Suprapubic skin (tissue), 4 donors: Measurements from ENCODE around the gene P2RY8.

Source experiments
- EP300 ChIP-seq: sonication (generic); formaldehyde crosslinking; IDR thresholded peaks from one replicate; pipeline ENCODE4 v1.6.1; 2017; ENCODE audit warnings: antibody characterized with exemption
- POLR2A ChIP-seq, 2 donors: fragments of 450-650 bp; IDR thresholded peaks; one replicate each; pipeline ENCODE4 v1.6.1; 2017; ENCODE audit warnings: antibody characterized with exemption in 2 of 2, mild to moderate bottlenecking in 2 of 2, moderate library complexity in 2 of 2
- POLR2AphosphoS5 ChIP-seq, 3 donors: sonication (generic); formaldehyde crosslinking; IDR thresholded peaks; one replicate each; pipeline ENCODE4 v1.6.1; 2017; ENCODE audit warnings: antibody characterized with exemption in 3 of 3
- TF ChIP-seq, protein P1 (sequence below), 2 donors: fragments of 200-600 bp in 1 of 2; fragments of 450-650 bp in 1 of 2; sonication (generic) in 1 of 2; IDR thresholded peaks; one replicate each; pipeline ENCODE4 v1.5.1; 2016 to 2019; ENCODE audit warnings: antibody characterized with exemption in 2 of 2, mild to moderate bottlenecking in 1 of 2, moderate library complexity in 1 of 2

DNA sequence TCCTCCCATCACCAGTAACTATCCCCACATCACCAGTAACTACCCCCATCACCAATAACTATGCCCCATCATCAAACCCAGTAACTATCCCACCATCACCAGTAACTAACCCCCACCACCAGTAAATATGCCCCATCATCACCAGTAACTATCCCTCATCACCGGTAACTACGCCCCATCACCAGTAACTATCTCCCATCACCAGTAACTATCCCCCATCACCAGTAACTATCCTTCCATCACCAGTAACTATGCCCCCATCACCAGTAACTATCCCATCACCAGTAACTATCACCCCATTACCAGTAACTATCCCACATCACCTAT lies 87.2 kb downstream of the P2RY8 start:
- no peak for TF ChIP-seq POLR2A (IDR thresholded peaks at IDR 0.05)
- TF ChIP-seq POLR2AphosphoS5 (IDR thresholded peaks at IDR 0.05) = no peak
- TF ChIP-seq, protein P1, sequence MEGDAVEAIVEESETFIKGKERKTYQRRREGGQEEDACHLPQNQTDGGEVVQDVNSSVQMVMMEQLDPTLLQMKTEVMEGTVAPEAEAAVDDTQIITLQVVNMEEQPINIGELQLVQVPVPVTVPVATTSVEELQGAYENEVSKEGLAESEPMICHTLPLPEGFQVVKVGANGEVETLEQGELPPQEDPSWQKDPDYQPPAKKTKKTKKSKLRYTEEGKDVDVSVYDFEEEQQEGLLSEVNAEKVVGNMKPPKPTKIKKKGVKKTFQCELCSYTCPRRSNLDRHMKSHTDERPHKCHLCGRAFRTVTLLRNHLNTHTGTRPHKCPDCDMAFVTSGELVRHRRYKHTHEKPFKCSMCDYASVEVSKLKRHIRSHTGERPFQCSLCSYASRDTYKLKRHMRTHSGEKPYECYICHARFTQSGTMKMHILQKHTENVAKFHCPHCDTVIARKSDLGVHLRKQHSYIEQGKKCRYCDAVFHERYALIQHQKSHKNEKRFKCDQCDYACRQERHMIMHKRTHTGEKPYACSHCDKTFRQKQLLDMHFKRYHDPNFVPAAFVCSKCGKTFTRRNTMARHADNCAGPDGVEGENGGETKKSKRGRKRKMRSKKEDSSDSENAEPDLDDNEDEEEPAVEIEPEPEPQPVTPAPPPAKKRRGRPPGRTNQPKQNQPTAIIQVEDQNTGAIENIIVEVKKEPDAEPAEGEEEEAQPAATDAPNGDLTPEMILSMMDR (IDR thresholded peaks at IDR 0.05) = no peak
- no peak for TF ChIP-seq EP300
